Mesothelial cell of epicardium (in vitro differentiated cells): Measurements from ENCODE around the gene DCDC1. TPM values are rescaled to one million over a fixed set of nuclear protein-coding genes. Genes with fewer than 3 reads are reported as not detected.

Experiments
- DNase-seq, 2 experiments: peaks; one replicate each; pipeline ENCODE4 v3.0.0; 2021; ENCODE audit warnings: low spot score in 2 of 2; ENCODE audit not compliant: unreplicated experiment in 2 of 2
- H3K27ac Mint-ChIP-seq: 2 replicates; pipeline ENCODE4 v1.8.0; 2021; ENCODE audit warnings: mixed read lengths
- H3K27me3 Mint-ChIP-seq: 2 replicates; pipeline ENCODE4 v1.8.0; 2021; ENCODE audit warnings: low read depth, mixed read lengths
- H3K36me3 Mint-ChIP-seq: 2 replicates; pipeline ENCODE4 v1.8.0; 2021; ENCODE audit warnings: mixed read lengths
- H3K4me1 Mint-ChIP-seq: 2 replicates; pipeline ENCODE4 v1.8.0; 2021; ENCODE audit warnings: mixed read lengths
- H3K4me3 Mint-ChIP-seq: 2 replicates; pipeline ENCODE4 v1.8.0; 2021; ENCODE audit warnings: mild to moderate bottlenecking, moderate library complexity, mixed read lengths
- H3K9me3 Mint-ChIP-seq: 2 replicates; pipeline ENCODE4 v1.8.0; 2021; ENCODE audit warnings: mixed read lengths
- CTCF ChIP-seq: fragments of 200-600 bp; sonication (generic); IDR thresholded peaks from one replicate; pipeline ENCODE4 v1.5.0; 2021; ENCODE audit warnings: antibody characterized with exemption; ENCODE audit not compliant: unreplicated experiment
- total RNA-seq: library from RNA; stranded (reverse); gene quantifications from 3 replicates; pipeline ENCODE4 v1.2.1, GENCODE V29; 2021

The DCDC1 gene
- total RNA-seq, 1 donor from 2014 or later: 1.2 TPM

DNA sequence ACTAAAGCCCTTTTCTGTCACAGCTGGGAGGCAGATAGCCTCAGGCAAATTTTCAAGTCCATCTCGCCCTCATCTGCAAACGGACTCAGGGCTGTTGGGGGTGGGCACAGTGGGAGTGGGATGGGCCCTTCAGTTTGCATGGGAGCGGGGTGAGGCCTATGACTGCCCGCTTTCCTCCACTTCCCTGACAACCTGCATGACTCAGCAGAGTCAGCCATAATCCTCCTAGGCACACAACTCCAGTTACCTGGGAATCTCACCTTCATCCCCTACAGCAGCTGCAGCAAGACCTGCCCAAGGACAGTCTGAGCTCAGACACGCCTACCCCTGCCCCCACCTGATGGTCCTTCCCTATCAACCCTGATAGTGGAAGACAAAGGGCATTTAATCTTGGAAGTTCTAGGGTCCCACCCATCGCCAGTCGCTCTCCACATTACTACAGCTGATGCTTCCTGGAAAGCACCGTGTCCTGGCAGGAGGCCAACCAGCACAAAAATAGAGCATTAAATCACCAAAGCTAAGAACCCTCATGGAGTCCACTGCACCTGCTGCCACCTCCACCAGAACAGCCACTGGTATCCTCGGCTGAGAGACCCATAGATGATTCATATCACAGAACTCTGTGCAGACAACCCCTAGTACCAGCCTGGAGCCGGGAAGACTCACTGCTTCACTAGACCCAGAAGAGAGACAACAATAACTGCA lies 319.3 kb downstream of the DCDC1 start:
- no peaks in the 10 kb centered on the region for H3K4me1 Mint-ChIP-seq
- no peak overlapping the region for H3K4me3 Mint-ChIP-seq
- H3K27ac Mint-ChIP-seq: no peak overlapping the region
- peaks cover 45% of the 10 kb centered on the region for H3K9me3 Mint-ChIP-seq
- no peak for TF ChIP-seq CTCF
- H3K36me3 Mint-ChIP-seq: no peaks in the 10 kb centered on the region
- DNase-seq: no peak
- H3K27me3 Mint-ChIP-seq: peaks cover 10% of the 10 kb centered on the region

DNA sequence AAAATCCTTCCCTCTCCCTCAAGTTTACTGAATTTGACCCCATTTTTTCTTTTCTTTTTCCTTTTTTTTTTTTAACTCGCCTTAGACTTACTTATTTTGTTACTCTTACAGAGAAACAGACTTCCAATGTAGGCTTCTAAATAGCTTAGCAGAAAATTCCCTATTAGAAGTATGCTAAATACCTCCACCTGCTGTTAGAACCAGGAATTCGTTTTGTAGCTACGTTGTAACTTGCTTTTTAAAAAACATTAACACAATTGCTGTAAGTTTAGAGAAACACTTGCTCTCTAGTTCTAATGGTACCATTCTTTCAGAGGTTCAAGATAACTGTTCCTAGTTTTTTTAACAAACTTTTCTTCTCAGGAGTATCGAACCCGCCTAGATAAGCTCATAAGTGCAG lies 324.2 kb downstream of the DCDC1 start:
- H3K9me3 Mint-ChIP-seq: peaks cover under 1% of the 10 kb centered on the region
- no peaks in the 10 kb centered on the region for H3K36me3 Mint-ChIP-seq
- no peaks in the 10 kb centered on the region for H3K4me1 Mint-ChIP-seq
- DNase-seq: no peak
- peak; percentile 31 for TF ChIP-seq CTCF
- peaks cover 8% of the 10 kb centered on the region for H3K27me3 Mint-ChIP-seq
- no peak overlapping the region for H3K27ac Mint-ChIP-seq
- H3K4me3 Mint-ChIP-seq: no peak overlapping the region

DNA sequence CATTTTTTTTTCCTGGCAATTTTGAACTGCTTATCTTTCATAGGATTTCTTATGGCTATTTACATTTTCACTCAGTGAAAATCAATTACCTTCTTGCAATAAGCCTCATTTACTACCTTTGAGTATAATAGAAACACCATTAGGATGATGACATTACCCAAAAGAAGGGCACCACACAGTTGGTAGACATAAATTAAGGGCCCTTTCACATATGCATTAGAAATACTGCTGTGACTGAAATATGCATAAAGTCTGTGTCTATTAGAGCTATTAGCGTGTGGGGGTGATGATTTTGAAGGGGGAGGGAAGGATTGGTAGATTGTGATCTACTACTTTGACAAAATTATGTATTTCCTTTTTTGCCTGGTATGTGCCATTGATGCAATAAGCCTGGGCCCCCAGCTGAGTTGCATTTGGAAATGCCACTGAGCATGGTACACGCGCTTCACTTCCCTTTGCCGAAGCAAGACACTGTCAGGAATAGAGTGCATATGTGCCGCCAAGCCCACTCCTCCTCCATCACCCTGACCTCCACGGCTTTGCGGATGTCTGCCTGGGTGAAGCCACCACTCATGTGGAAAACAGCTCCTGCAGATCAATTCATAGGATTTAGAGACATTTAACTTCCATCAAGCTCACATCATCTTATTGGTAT lies 339.3 kb downstream of the DCDC1 start:
- H3K4me1 Mint-ChIP-seq: peaks cover 5% of the 10 kb centered on the region

GRCh38 chr11:31026315-31026714 lies 343.2 kb downstream of the DCDC1 start:
- Mint-ChIP-seq H3K27ac (no peak overlapping the region), H3K4me1 (peaks cover 3% of the 10 kb centered on the region), H3K27me3 (peaks cover 10% of the 10 kb centered on the region), H3K9me3 (no peaks in the 10 kb centered on the region), H3K4me3 (no peak overlapping the region), H3K36me3 (no peaks in the 10 kb centered on the region)
- TF ChIP-seq CTCF: no peak
- no peak for DNase-seq

More for the DNA sequence above, 339.3 kb downstream of the DCDC1 start:
- DNase-seq: no peak
- Mint-ChIP-seq H3K27me3 (peaks cover 8% of the 10 kb centered on the region), H3K4me3 (no peak overlapping the region), H3K9me3 (no peaks in the 10 kb centered on the region), H3K27ac (no peak overlapping the region), H3K36me3 (no peaks in the 10 kb centered on the region)
- TF ChIP-seq CTCF: no peak

GRCh38 chr11:31022080-31022479 lies 347.5 kb downstream of the DCDC1 start:
- no peaks in the 10 kb centered on the region for H3K36me3 Mint-ChIP-seq
- no peaks in the 10 kb centered on the region for H3K4me1 Mint-ChIP-seq
- no peak for TF ChIP-seq CTCF
- H3K27me3 Mint-ChIP-seq: peaks cover 18% of the 10 kb centered on the region
- DNase-seq: no peak
- H3K27ac Mint-ChIP-seq: no peak overlapping the region
- no peaks in the 10 kb centered on the region for H3K9me3 Mint-ChIP-seq
- no peak overlapping the region for H3K4me3 Mint-ChIP-seq
